A549 treated with ZK216348 at 1 μM for 4 hours (cell line): Measurements from ENCODE around the gene NFAM1. TPM values are rescaled to one million over a fixed set of nuclear protein-coding genes. Genes with fewer than 3 reads are reported as not detected.

Source experiments
- total RNA-seq: library from RNA; stranded (reverse); fragments of 200-300 nt; extraction: Qiagen RNA extraction; gene quantifications from 5 replicates; pipeline ENCODE4 v1.2.3, GENCODE V29; 2022; ENCODE audit warnings: low read depth

Gene NFAM1, protein sequence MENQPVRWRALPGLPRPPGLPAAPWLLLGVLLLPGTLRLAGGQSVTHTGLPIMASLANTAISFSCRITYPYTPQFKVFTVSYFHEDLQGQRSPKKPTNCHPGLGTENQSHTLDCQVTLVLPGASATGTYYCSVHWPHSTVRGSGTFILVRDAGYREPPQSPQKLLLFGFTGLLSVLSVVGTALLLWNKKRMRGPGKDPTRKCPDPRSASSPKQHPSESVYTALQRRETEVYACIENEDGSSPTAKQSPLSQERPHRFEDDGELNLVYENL
- total RNA-seq: 0.02 TPM in 1 of 5 replicates, not detected in the others

DNA sequence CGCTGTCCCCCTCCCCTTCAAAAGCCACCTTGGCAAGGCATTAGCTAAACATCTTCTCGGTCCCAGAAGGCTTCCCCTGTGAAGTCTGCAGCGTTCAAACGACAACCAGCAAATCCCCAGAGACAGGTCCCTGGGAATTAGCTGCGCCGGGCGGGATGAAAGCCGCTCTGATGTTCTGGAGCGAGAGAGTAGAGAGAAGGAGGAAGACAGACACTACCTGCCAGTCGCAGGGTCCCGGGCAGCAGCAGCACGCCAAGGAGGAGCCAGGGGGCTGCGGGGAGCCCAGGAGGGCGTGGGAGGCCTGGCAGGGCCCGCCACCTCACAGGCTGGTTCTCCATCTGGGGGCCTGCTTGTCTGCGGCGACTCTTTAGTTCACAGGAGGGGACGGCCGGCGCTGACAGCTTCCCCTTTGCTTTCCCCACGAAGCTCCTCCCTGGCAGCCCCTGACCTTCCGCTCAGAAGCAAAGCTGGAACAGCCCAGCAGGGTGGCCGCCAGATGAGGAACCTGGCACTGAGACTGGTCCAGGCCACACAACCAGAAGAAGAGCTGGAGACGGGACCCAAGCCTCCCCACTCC is at the start of gene NFAM1:
TSS of gene NFAM1 (minus strand) at position 384 of the 577 bp plus-strand sequence. CDS start at position 338, 46 bp downstream.

Other genes with a start within 250 kb of the NFAM1 start
- 11.2 to 16.1 TPM (median 13.4 TPM) in 5 replicates for gene TCF20, start 161.8 kb downstream of the NFAM1 start, total RNA-seq
- gene RRP7A, start 87.4 kb upstream of the NFAM1 start, total RNA-seq: 45.9 to 58.6 TPM (median 50.8 TPM) in 5 replicates
- gene SERHL2, start 121.6 kb upstream of the NFAM1 start, total RNA-seq: 0.14 to 0.27 TPM (median 0.26 TPM) in 3 of 5 replicates, not detected in the others
- 32.8 to 44.1 TPM (median 39.8 TPM) in 5 replicates for gene POLDIP3, start 182.5 kb upstream of the NFAM1 start, total RNA-seq
- not detected in 5 replicates for gene ATP5MGL, start 208.2 kb upstream of the NFAM1 start, total RNA-seq
- gene CYB5R3, start 217.0 kb upstream of the NFAM1 start, total RNA-seq: 73.7 to 126 TPM (median 111 TPM) in 5 replicates